ENCODE data around the gene DAPK3. TPM values are rescaled to one million over a fixed set of nuclear protein-coding genes. Genes with fewer than 3 reads are reported as not detected.
A peak's percentile ranks its signal among the peaks of the same experiment; 100 is the strongest.

The DAPK3 gene
- total and polyA plus RNA-seq, 8 donors, result 47.0 to 238 (median 71.2) TPM

DNA sequence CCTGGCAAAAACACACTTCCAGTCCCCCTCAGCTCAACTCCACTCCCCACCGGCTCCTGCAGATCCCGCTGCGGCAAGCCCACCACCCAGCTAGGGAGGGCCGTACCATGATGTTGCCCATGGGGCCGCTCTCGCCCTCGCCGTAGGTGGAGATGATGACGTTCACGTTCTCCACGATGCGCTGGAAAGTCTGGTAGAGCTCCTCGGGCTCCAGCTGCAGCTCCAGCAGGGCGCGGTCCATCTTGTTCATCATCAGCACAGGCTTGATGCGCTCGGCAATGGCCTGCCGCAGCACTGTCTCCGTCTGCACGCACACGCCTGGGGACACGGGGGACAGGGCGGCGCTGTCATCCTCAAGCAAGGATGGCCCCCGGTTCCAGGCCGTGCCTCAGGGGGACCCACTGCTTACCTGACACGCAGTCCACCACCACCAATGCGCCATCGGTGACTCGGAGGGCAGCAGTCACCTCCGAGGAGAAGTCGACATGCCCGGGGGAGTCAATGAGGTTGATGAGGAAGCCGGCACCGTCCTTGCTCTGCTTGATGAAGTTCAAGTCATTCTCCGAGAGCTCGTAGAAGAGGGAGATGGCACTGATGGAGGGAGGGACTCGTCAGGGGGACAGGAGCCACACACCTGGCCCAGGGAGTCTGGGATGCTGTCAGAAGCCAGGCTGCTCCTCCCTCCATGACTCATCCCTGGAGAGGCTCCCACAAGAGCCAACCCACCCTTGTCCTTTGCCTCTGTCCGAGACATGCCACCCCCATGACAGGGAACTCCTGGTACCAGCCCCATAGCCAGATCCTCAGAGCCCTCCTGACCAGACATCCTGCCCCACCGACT lies 12.0 kb upstream of the DAPK3 start:
- Histone ChIP-seq H3K9me3 (no peaks in the 10 kb centered on the region), H3K27me3 (no peaks in the 10 kb centered on the region), H3K27ac (peak overlapping the region; percentile 1 to 99 (median 96)), H3K36me3 (peaks cover 64 to 66% (median 64%) of the 10 kb centered on the region in 4 donors), H3K4me1 (peaks cover 35 to 89% (median 54%) of the 10 kb centered on the region in 4 donors), H3K4me3 (peak overlapping the region in 3 of 4 donors; percentile 67 to 92 (median 74))
- peak in 1 of 2 donors; percentile 29 for DNase-seq
- intact Hi-C loops (cut with DNase I; ENCODE audit: low total_unique reads), result loop anchor here (10.0 kb wide), 1 partner anchor 202 kb away; the partner anchor contains the start of genes ANKRD24 and SIRT6
- TF ChIP-seq EP300 (IDR thresholded peaks at IDR 0.05), result no peak
- WGBS, 5 donors, result 67 to 81% (median 70%) methylated on average over 22 to 40 of the region's 40 CpGs

- intact Hi-C loops (cut with DNase I; ENCODE audit: low total_unique reads), result loop anchor here (10.0 kb wide), 1 partner anchor 203 kb away; the partner anchor contains the start of genes ANKRD24 and SIRT6
- Histone ChIP-seq H3K4me3 (peak overlapping the region in 2 of 4 donors; percentile 67 to 74), H3K36me3 (peaks cover 73 to 75% (median 74%) of the 10 kb centered on the region in 4 donors), H3K9me3 (no peaks in the 10 kb centered on the region), H3K27ac (peak overlapping the region in 4 of 5 donors; percentile 91 to 99 (median 97)), H3K27me3 (no peaks in the 10 kb centered on the region), H3K4me1 (peaks cover 34 to 89% (median 46%) of the 10 kb centered on the region in 4 donors)
- no peak for TF ChIP-seq EP300 (IDR thresholded peaks at IDR 0.05)
- no peak for TF ChIP-seq POLR2AphosphoS5 (IDR thresholded peaks at IDR 0.05)
- TF ChIP-seq, protein P1, sequence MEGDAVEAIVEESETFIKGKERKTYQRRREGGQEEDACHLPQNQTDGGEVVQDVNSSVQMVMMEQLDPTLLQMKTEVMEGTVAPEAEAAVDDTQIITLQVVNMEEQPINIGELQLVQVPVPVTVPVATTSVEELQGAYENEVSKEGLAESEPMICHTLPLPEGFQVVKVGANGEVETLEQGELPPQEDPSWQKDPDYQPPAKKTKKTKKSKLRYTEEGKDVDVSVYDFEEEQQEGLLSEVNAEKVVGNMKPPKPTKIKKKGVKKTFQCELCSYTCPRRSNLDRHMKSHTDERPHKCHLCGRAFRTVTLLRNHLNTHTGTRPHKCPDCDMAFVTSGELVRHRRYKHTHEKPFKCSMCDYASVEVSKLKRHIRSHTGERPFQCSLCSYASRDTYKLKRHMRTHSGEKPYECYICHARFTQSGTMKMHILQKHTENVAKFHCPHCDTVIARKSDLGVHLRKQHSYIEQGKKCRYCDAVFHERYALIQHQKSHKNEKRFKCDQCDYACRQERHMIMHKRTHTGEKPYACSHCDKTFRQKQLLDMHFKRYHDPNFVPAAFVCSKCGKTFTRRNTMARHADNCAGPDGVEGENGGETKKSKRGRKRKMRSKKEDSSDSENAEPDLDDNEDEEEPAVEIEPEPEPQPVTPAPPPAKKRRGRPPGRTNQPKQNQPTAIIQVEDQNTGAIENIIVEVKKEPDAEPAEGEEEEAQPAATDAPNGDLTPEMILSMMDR (IDR thresholded peaks at IDR 0.05), result no peak
- TF ChIP-seq POLR2A (IDR thresholded peaks at IDR 0.05), result no peak
- 81 to 86% (median 84%) methylated on average over 30 to 39 of the region's 39 CpGs for WGBS, 5 donors
- peak in 1 of 2 donors; percentile 9 for DNase-seq
These were observed 11.1 kb upstream of the DAPK3 start for GRCh38 chr19:3981736-3982681.

DNA sequence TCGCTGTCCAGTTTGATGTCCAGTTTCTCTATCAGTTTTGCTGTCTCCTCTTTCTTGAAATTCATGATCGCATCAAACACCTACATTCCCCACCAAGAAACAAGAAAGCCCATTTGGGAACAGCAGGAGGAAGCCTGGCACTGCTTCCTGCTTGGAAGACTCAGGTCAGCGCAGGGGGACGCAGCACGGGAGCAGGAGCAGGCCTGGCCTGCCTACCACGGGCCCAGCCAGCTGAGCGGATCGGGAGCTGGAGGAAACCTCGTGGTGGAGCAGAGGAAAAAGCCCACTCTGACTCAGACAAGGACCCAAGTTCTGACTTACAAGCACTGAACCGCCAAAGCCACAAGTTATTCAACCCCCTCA lies 10.5 kb upstream of the DAPK3 start:
- TF ChIP-seq, protein P1 (IDR thresholded peaks at IDR 0.05), result no peak
- no peak for TF ChIP-seq POLR2A (IDR thresholded peaks at IDR 0.05)
- TF ChIP-seq POLR2AphosphoS5 (IDR thresholded peaks at IDR 0.05), result no peak
- TF ChIP-seq EP300 (IDR thresholded peaks at IDR 0.05), result no peak
- DNase-seq, result no peak
- Histone ChIP-seq H3K27me3 (no peaks in the 10 kb centered on the region), H3K4me1 (peaks cover 27 to 89% (median 39%) of the 10 kb centered on the region in 4 donors), H3K27ac (peak overlapping the region in 1 of 5 donors; percentile 91), H3K9me3 (no peaks in the 10 kb centered on the region), H3K36me3 (peaks cover 80 to 82% (median 80%) of the 10 kb centered on the region in 4 donors), H3K4me3 (peak overlapping the region in 1 of 4 donors; percentile 1)
- WGBS, 5 donors, result 80 to 86% (median 83%) methylated on average over 6 to 10 of the region's 10 CpGs
- intact Hi-C loops (cut with DNase I; ENCODE audit: low total_unique reads), result loop anchor here (10.0 kb wide), 1 partner anchor 203 kb away; the partner anchor contains the start of genes ANKRD24 and SIRT6

GRCh38 chr19:3980353-3981251 lies 9.7 kb upstream of the DAPK3 start:
- Histone ChIP-seq H3K36me3 (peaks cover 87 to 89% (median 88%) of the 10 kb centered on the region in 4 donors), H3K27ac (peak overlapping the region in 1 of 5 donors; percentile 91), H3K9me3 (no peaks in the 10 kb centered on the region), H3K4me3 (peak overlapping the region in 1 of 4 donors; percentile 1), H3K27me3 (no peaks in the 10 kb centered on the region), H3K4me1 (peaks cover 21 to 88% (median 32%) of the 10 kb centered on the region in 4 donors)
- intact Hi-C loops (cut with DNase I; ENCODE audit: low total_unique reads), result loop anchor here (10.0 kb wide), 1 partner anchor 204 kb away; the partner anchor contains the start of genes ANKRD24 and SIRT6
- peak in 1 of 2 donors; percentile 13 for DNase-seq
- 85 to 88% (median 87%) methylated on average over 20 to 31 of the region's 31 CpGs for WGBS, 5 donors
- TF ChIP-seq, protein P1 (IDR thresholded peaks at IDR 0.05), result no peak
- no peak for TF ChIP-seq POLR2A (IDR thresholded peaks at IDR 0.05)
- TF ChIP-seq EP300 (IDR thresholded peaks at IDR 0.05), result no peak
- no peak for TF ChIP-seq POLR2AphosphoS5 (IDR thresholded peaks at IDR 0.05)
